ENCODE measurements around the gene MYPN.

MYPN gene

GRCh38 chr10:68138526-68138925 lies 29.2 kb downstream of the MYPN start:
- H3K4me3 ChIP-seq (replicated peaks; ENCODE audit: low read depth, low read length): no peak overlapping the region
- TF ChIP-seq CTCF (IDR thresholded peaks at IDR 0.05; ENCODE audit: low read length, missing control alignments): no peak

GRCh38 chr10:68139448-68140272 lies 30.4 kb downstream of the MYPN start:
- DNase-seq (ENCODE audit: low read depth): peak; percentile 24
- no peak for TF ChIP-seq CTCF (IDR thresholded peaks at IDR 0.05; ENCODE audit: low read length, missing control alignments)
- H3K4me3 ChIP-seq (replicated peaks; ENCODE audit: low read depth, low read length): no peak overlapping the region

More at GRCh38 chr10:68138526-68138925, 29.2 kb downstream of the MYPN start:
- no peak for DNase-seq (ENCODE audit: low read depth)

- no peak for DNase-seq (ENCODE audit: low read depth)
- TF ChIP-seq CTCF (IDR thresholded peaks at IDR 0.05; ENCODE audit: low read length, missing control alignments): no peak
- H3K4me3 ChIP-seq (replicated peaks; ENCODE audit: low read depth, low read length): no peak overlapping the region
These were observed 33.5 kb downstream of the MYPN start for GRCh38 chr10:68142761-68143160.

GRCh38 chr10:68144709-68145108 lies 35.4 kb downstream of the MYPN start:
- no peak for DNase-seq (ENCODE audit: low read depth)
- H3K4me3 ChIP-seq (replicated peaks; ENCODE audit: low read depth, low read length): no peak overlapping the region
- TF ChIP-seq CTCF (IDR thresholded peaks at IDR 0.05; ENCODE audit: low read length, missing control alignments): no peak

GRCh38 chr10:68145705-68146104 lies 36.4 kb downstream of the MYPN start:
- no peak for TF ChIP-seq CTCF (IDR thresholded peaks at IDR 0.05; ENCODE audit: low read length, missing control alignments)
- DNase-seq (ENCODE audit: low read depth): no peak
- no peak overlapping the region for H3K4me3 ChIP-seq (replicated peaks; ENCODE audit: low read depth, low read length)

GRCh38 chr10:68146133-68146532 lies 36.8 kb downstream of the MYPN start:
- H3K4me3 ChIP-seq (replicated peaks; ENCODE audit: low read depth, low read length): no peak overlapping the region
- no peak for DNase-seq (ENCODE audit: low read depth)
- no peak for TF ChIP-seq CTCF (IDR thresholded peaks at IDR 0.05; ENCODE audit: low read length, missing control alignments)

- no peak for DNase-seq (ENCODE audit: low read depth)
- TF ChIP-seq CTCF (IDR thresholded peaks at IDR 0.05; ENCODE audit: low read length, missing control alignments): no peak
- H3K4me3 ChIP-seq (replicated peaks; ENCODE audit: low read depth, low read length): no peak overlapping the region
These were observed 42.2 kb downstream of the MYPN start for GRCh38 chr10:68151453-68151852.

All from fibroblast of pulmonary artery (primary cell).